ENCODE data around the gene ZNF442. TPM values are rescaled to one million over a fixed set of nuclear protein-coding genes. Genes with fewer than 3 reads are reported as not detected.
"Not testable (repeated sequence)": the region's sequence is repeated elsewhere in the genome, so short reads cannot be mapped to it uniquely, and the experiment has no call there.

The ZNF442 gene
- total RNA-seq, result 1 to 10 TPM; 3.4 to 6.3 (median 4.3) TPM

GRCh38 chr19:12365236-12366162, at the start of gene ZNF442:
ZNF442 (minus strand) TSS chr19:12365683; CDS start chr19:12363631, 2,052 bp downstream.
- H3K27me3 ChIP-seq, result no peaks in the 10 kb centered on the region
- H3K4me3 ChIP-seq (replicated peaks in 1 of 3), result peak within 1 kb of the TSS; percentile 30 to 93 (median 61)
- H3K9me3 ChIP-seq, result no peaks in the 10 kb centered on the region
- intact Hi-C loops (cut with DNase I), result no loop called here
- DNase-seq, result peak; percentile 98
- peak within 1 kb of the TSS; percentile 52 to 86 (median 67) for H3K27ac ChIP-seq
- H3K4me1 ChIP-seq, result peaks cover 5 to 8% of the 10 kb centered on the region in 2 donors
- TF ChIP-seq POLR2A (IDR thresholded peaks at IDR 0.05), result peak; percentile 45 to 97
- peak in 5 of 6 experiments; percentile 42 to 84 (median 74) for TF ChIP-seq CTCF (IDR thresholded peaks at IDR 0.05)
- no peaks in the 10 kb centered on the region for H3K36me3 ChIP-seq
- 0% methylated on average over 7 to 31 of the region's 51 CpGs for WGBS, 2 donors

GRCh38 chr19:12411893-12412292, 46.4 kb upstream of the ZNF442 start:
- 97 to 98% methylated on average over 2 of the region's 2 CpGs for WGBS, 2 donors
- Histone ChIP-seq H3K4me3 (replicated peaks in 1 of 3) (no peak overlapping the region), H3K9me3 (no peaks in the 10 kb centered on the region), H3K4me1 (no peaks in the 10 kb centered on the region), H3K27me3 (no peaks in the 10 kb centered on the region), H3K27ac (no peak overlapping the region), H3K36me3 (no peaks in the 10 kb centered on the region)
- DNase-seq, result no peak
- TF ChIP-seq CTCF (IDR thresholded peaks at IDR 0.05), result no peak
- TF ChIP-seq POLR2A (IDR thresholded peaks at IDR 0.05), result no peak
- intact Hi-C loops (cut with DNase I), result no loop called here

GRCh38 chr19:12400633-12401502, 35.4 kb upstream of the ZNF442 start, which contains the start of gene ZNF799:
ZNF799 (minus strand) TSS chr19:12401271; CDS start chr19:12401070, 201 bp downstream.
- no peaks in the 10 kb centered on the region for H3K36me3 ChIP-seq
- WGBS, 2 donors, result 0 to 2% methylated on average over 26 to 28 of the region's 71 CpGs
- H3K27ac ChIP-seq, result peak within 1 kb of the TSS; percentile 15 to 76 (median 50)
- intact Hi-C loops (cut with DNase I), result no loop called here
- no peaks in the 10 kb centered on the region for H3K9me3 ChIP-seq
- peaks cover 4 to 5% of the 10 kb centered on the region in 2 donors for H3K4me1 ChIP-seq
- peak in 1 of 2 donors; percentile 78 for TF ChIP-seq POLR2A (IDR thresholded peaks at IDR 0.05)
- peak in 1 of 6 experiments; percentile 2 for TF ChIP-seq CTCF (IDR thresholded peaks at IDR 0.05)
- DNase-seq, result peak; percentile 100
- peak within 1 kb of the TSS; percentile 34 to 82 (median 76) for H3K4me3 ChIP-seq (replicated peaks in 1 of 3)
- H3K27me3 ChIP-seq, result no peaks in the 10 kb centered on the region

- H3K27me3 ChIP-seq; intact Hi-C loops (cut with DNase I); H3K36me3 ChIP-seq; H3K9me3 ChIP-seq; H3K4me1 ChIP-seq: not testable (repeated sequence)
- DNase-seq, result peak; percentile 23 to 40
- Histone ChIP-seq H3K4me3 (replicated peaks in 1 of 3) (peak overlapping the region; percentile 34 to 82 (median 76)), H3K27ac (peak overlapping the region; percentile 15 to 76 (median 50))
- WGBS, 2 donors, result 4 to 9% methylated on average over 9 to 23 of the region's 23 CpGs
Observed at GRCh38 chr19:12399901-12400632, 34.6 kb upstream of the ZNF442 start.

- H3K9me3 ChIP-seq; H3K27me3 ChIP-seq; DNase-seq; H3K4me3 ChIP-seq (replicated peaks in 1 of 3); H3K4me1 ChIP-seq; intact Hi-C loops (cut with DNase I); H3K27ac ChIP-seq: not testable (repeated sequence)
- WGBS, 2 donors, result 97% methylated on average over 6 of the region's 6 CpGs
- H3K36me3 ChIP-seq, result peaks cover 9 to 12% of the 10 kb centered on the region in 2 donors
Observed at GRCh38 chr19:12391148-12391547, 25.7 kb upstream of the ZNF442 start.

GRCh38 chr19:12386365-12386764, 20.9 kb upstream of the ZNF442 start:
- H3K9me3 ChIP-seq; H3K36me3 ChIP-seq; H3K4me1 ChIP-seq; H3K27me3 ChIP-seq; DNase-seq; intact Hi-C loops (cut with DNase I); H3K27ac ChIP-seq; H3K4me3 ChIP-seq (replicated peaks in 1 of 3): not testable (repeated sequence)
- WGBS, 2 donors, result 85% methylated on average over 2 of the region's 2 CpGs
